HG02943 (cell line): ENCODE measurements around the gene PARP16.

Experiments
- ATAC-seq: cut with Tn5 transposase; IDR thresholded peaks from one replicate; pipeline ENCODE4 v1.9.1; 2021; ENCODE audit warnings: mild to moderate bottlenecking, low read depth, moderate library complexity; ENCODE audit not compliant: unreplicated experiment

The PARP16 gene

GRCh38 chr15:65286704-65287519, at the start of gene PARP16:
PARP16 (minus strand) TSS chr15:65286883; CDS start chr15:65286426, 457 bp downstream.
- ATAC-seq = peak; percentile 85

- ATAC-seq = no peak
These were observed 48.8 kb upstream of the PARP16 start for GRCh38 chr15:65335278-65336055.

- ATAC-seq = no peak
These were observed 48.0 kb upstream of the PARP16 start for GRCh38 chr15:65334586-65335231.

- ATAC-seq = no peak
These were observed 47.2 kb upstream of the PARP16 start for GRCh38 chr15:65333856-65334255.

GRCh38 chr15:65333148-65333820, 46.6 kb upstream of the PARP16 start:
- ATAC-seq = no peak

- ATAC-seq = no peak
These were observed 45.9 kb upstream of the PARP16 start for GRCh38 chr15:65332391-65333147.

GRCh38 chr15:65331811-65332210, 45.1 kb upstream of the PARP16 start:
- ATAC-seq = no peak

- ATAC-seq = no peak
These were observed 44.4 kb upstream of the PARP16 start for GRCh38 chr15:65330934-65331645.

GRCh38 chr15:65329984-65330735, 43.5 kb upstream of the PARP16 start:
- ATAC-seq = no peak

GRCh38 chr15:65329288-65329983, 42.8 kb upstream of the PARP16 start:
- no peak for ATAC-seq

- no peak for ATAC-seq
These were observed 42.0 kb upstream of the PARP16 start for GRCh38 chr15:65328506-65329287.

- no peak for ATAC-seq
These were observed 41.1 kb upstream of the PARP16 start for GRCh38 chr15:65327651-65328393.

GRCh38 chr15:65326818-65327217, 40.1 kb upstream of the PARP16 start:
- ATAC-seq = no peak

- ATAC-seq = no peak
These were observed 39.4 kb upstream of the PARP16 start for GRCh38 chr15:65326117-65326526.

- no peak for ATAC-seq
These were observed 36.4 kb upstream of the PARP16 start for GRCh38 chr15:65323071-65323511.

GRCh38 chr15:65318870-65319356, 32.2 kb upstream of the PARP16 start:
- no peak for ATAC-seq
